ENCODE measurements around the gene PTPN13. TPM values are rescaled to one million over a fixed set of nuclear protein-coding genes. Genes with fewer than 3 reads are reported as not detected.

Gene PTPN13
- 100 to 1,000 TPM in 3 of 4 donors, 10 to 100 TPM in 1; 97.3 to 146 (median 125) TPM for total RNA-seq

- peak in 2 of 3 donors; percentile 75 to 81 for TF ChIP-seq POLR2AphosphoS5 (IDR thresholded peaks at IDR 0.05)
- TF ChIP-seq CTCF (IDR thresholded peaks at IDR 0.05) = no peak
- TF ChIP-seq EP300 (IDR thresholded peaks at IDR 0.05) = no peak
- TF ChIP-seq POLR2A (IDR thresholded peaks at IDR 0.05) = peak; percentile 8 to 36
These were observed at the start of gene PTPN13 for GRCh38 chr4:86593688-86594558. Gene PTPN13, plus strand, starts transcription at chr4:86594315. Its CDS starts 40,942 bp downstream, at chr4:86635257.

GRCh38 chr4:86547140-86547539 lies 47.0 kb upstream of the PTPN13 start:
- no peaks in the 10 kb centered on the region for H3K9me3 ChIP-seq
- WGBS = 98% methylated on average over 7 of the region's 22 CpGs
- H3K4me3 ChIP-seq = no peak overlapping the region
- no peaks in the 10 kb centered on the region for H3K36me3 ChIP-seq
- H3K27me3 ChIP-seq = no peaks in the 10 kb centered on the region
- no peak for DNase-seq (ENCODE audit: low spot score in 2 of 2)
- H3K27ac ChIP-seq = no peak overlapping the region
- peaks cover 8% of the 10 kb centered on the region for H3K4me1 ChIP-seq
- TF ChIP-seq EP300 (IDR thresholded peaks at IDR 0.05) = no peak
- TF ChIP-seq CTCF (IDR thresholded peaks at IDR 0.05) = no peak
- no peak for TF ChIP-seq POLR2AphosphoS5 (IDR thresholded peaks at IDR 0.05)
- TF ChIP-seq POLR2A (IDR thresholded peaks at IDR 0.05) = no peak

More at GRCh38 chr4:86593688-86594558, at the start of gene PTPN13:
- 3% methylated on average over 24 of the region's 60 CpGs for WGBS
- Histone ChIP-seq H3K27me3 (no peaks in the 10 kb centered on the region), H3K9me3 (no peaks in the 10 kb centered on the region), H3K4me3 (peak within 1 kb of the TSS; percentile 95), H3K27ac (peak within 1 kb of the TSS; percentile 94), H3K36me3 (no peaks in the 10 kb centered on the region), H3K4me1 (peaks cover 35% of the 10 kb centered on the region)
- peak; percentile 96 to 97 for DNase-seq (ENCODE audit: low spot score in 2 of 2)

GRCh38 chr4:86549163-86549788 lies 44.8 kb upstream of the PTPN13 start:
- H3K36me3 ChIP-seq = no peaks in the 10 kb centered on the region
- H3K27ac ChIP-seq = no peak overlapping the region
- H3K9me3 ChIP-seq = no peaks in the 10 kb centered on the region
- DNase-seq (ENCODE audit: low spot score in 2 of 2) = no peak
- 95% methylated on average over 4 of the region's 4 CpGs for WGBS
- peaks cover 4% of the 10 kb centered on the region for H3K4me1 ChIP-seq
- TF ChIP-seq POLR2AphosphoS5 (IDR thresholded peaks at IDR 0.05) (no peak), EP300 (IDR thresholded peaks at IDR 0.05) (no peak), CTCF (IDR thresholded peaks at IDR 0.05) (no peak), POLR2A (IDR thresholded peaks at IDR 0.05) (no peak)
- no peaks in the 10 kb centered on the region for H3K27me3 ChIP-seq
- H3K4me3 ChIP-seq = no peak overlapping the region

- H3K9me3 ChIP-seq = no peaks in the 10 kb centered on the region
- H3K4me1 ChIP-seq = peaks cover 10% of the 10 kb centered on the region
- 97% methylated on average over 2 of the region's 2 CpGs for WGBS
- no peak for TF ChIP-seq POLR2AphosphoS5 (IDR thresholded peaks at IDR 0.05)
- TF ChIP-seq POLR2A (IDR thresholded peaks at IDR 0.05) = no peak
- TF ChIP-seq CTCF (IDR thresholded peaks at IDR 0.05) = no peak
- no peak for TF ChIP-seq EP300 (IDR thresholded peaks at IDR 0.05)
- no peak overlapping the region for H3K27ac ChIP-seq
- no peak for DNase-seq (ENCODE audit: low spot score in 2 of 2)
- no peaks in the 10 kb centered on the region for H3K27me3 ChIP-seq
- H3K36me3 ChIP-seq = no peaks in the 10 kb centered on the region
- no peak overlapping the region for H3K4me3 ChIP-seq
These were observed 42.7 kb upstream of the PTPN13 start for GRCh38 chr4:86551387-86551786.

GRCh38 chr4:86554646-86555045 lies 39.5 kb upstream of the PTPN13 start:
- Histone ChIP-seq H3K4me1 (peaks cover 26% of the 10 kb centered on the region), H3K27ac (no peak overlapping the region), H3K27me3 (no peaks in the 10 kb centered on the region), H3K9me3 (no peaks in the 10 kb centered on the region), H3K36me3 (no peaks in the 10 kb centered on the region), H3K4me3 (no peak overlapping the region)
- DNase-seq (ENCODE audit: low spot score in 2 of 2) = no peak
- TF ChIP-seq POLR2AphosphoS5 (IDR thresholded peaks at IDR 0.05) = no peak
- no peak for TF ChIP-seq POLR2A (IDR thresholded peaks at IDR 0.05)
- TF ChIP-seq EP300 (IDR thresholded peaks at IDR 0.05) = no peak
- TF ChIP-seq CTCF (IDR thresholded peaks at IDR 0.05) = no peak
